GM19025 (cell line): Measurements from ENCODE around the gene SLCO4C1.
"Not testable (repeated sequence)": the region's sequence is repeated elsewhere in the genome, so short reads cannot be mapped to it uniquely, and the experiment has no call there.

Source experiments
- ATAC-seq: cut with Tn5 transposase; IDR thresholded peaks from one replicate; pipeline ENCODE4 v1.9.1; 2021; ENCODE audit warnings: mild to moderate bottlenecking, low read depth, moderate library complexity; ENCODE audit not compliant: unreplicated experiment

SLCO4C1 gene

GRCh38 chr5:102296178-102296817 lies at the start of gene SLCO4C1:
Gene SLCO4C1, minus strand, starts transcription at chr5:102296284. Its CDS starts 22 bp downstream, at chr5:102296262.
- peak; percentile 98 for ATAC-seq

- no peak for ATAC-seq
These were observed 45.7 kb upstream of the SLCO4C1 start for GRCh38 chr5:102341681-102342288.

GRCh38 chr5:102324714-102325113 lies 28.6 kb upstream of the SLCO4C1 start:
- no peak for ATAC-seq

- not testable (repeated sequence) for ATAC-seq
These were observed 22.7 kb upstream of the SLCO4C1 start for GRCh38 chr5:102318801-102319200.

- ATAC-seq: no peak
These were observed 18.2 kb upstream of the SLCO4C1 start for GRCh38 chr5:102314328-102314727.

GRCh38 chr5:102313912-102314311 lies 17.8 kb upstream of the SLCO4C1 start:
- ATAC-seq: no peak

GRCh38 chr5:102312586-102313370 lies 16.7 kb upstream of the SLCO4C1 start:
- no peak for ATAC-seq

GRCh38 chr5:102309586-102309985 lies 13.5 kb upstream of the SLCO4C1 start:
- ATAC-seq: no peak

- ATAC-seq: no peak
These were observed 11.1 kb upstream of the SLCO4C1 start for GRCh38 chr5:102307232-102307631.

GRCh38 chr5:102306121-102306520 lies 10.0 kb upstream of the SLCO4C1 start:
- ATAC-seq: no peak

GRCh38 chr5:102295534-102296177 lies 428 bp downstream of the SLCO4C1 start:
- peak; percentile 1 for ATAC-seq

GRCh38 chr5:102294886-102295395 lies 1.1 kb downstream of the SLCO4C1 start:
- ATAC-seq: no peak

GRCh38 chr5:102290004-102290403 lies 6.1 kb downstream of the SLCO4C1 start:
- ATAC-seq: no peak

GRCh38 chr5:102289251-102289899 lies 6.7 kb downstream of the SLCO4C1 start:
- no peak for ATAC-seq

GRCh38 chr5:102288630-102289029 lies 7.5 kb downstream of the SLCO4C1 start:
- no peak for ATAC-seq

- no peak for ATAC-seq
These were observed 9.6 kb downstream of the SLCO4C1 start for GRCh38 chr5:102286476-102286875.

- ATAC-seq: no peak
These were observed 12.8 kb downstream of the SLCO4C1 start for GRCh38 chr5:102283102-102283797.

- no peak for ATAC-seq
These were observed 16.4 kb downstream of the SLCO4C1 start for GRCh38 chr5:102279711-102280110.

GRCh38 chr5:102278231-102278630 lies 17.9 kb downstream of the SLCO4C1 start:
- ATAC-seq: no peak

- ATAC-seq: no peak
These were observed 18.9 kb downstream of the SLCO4C1 start for GRCh38 chr5:102277144-102277543.
